ENCODE measurements around the gene TAF6L.
"Not testable (repeated sequence)": the region's sequence is repeated elsewhere in the genome, so short reads cannot be mapped to it uniquely, and the experiment has no call there.

TAF6L gene

GRCh38 chr11:62771144-62772021, at the start of gene TAF6L:
TSS of gene TAF6L (plus strand) at chr11:62771396. CDS start at chr11:62775784, 4,388 bp downstream.
- peak; percentile 87 for DNase-seq (ENCODE audit: low spot score)
- FAIRE-seq = peak; percentile 24

- DNase-seq (ENCODE audit: low spot score) = no peak
Measured at GRCh38 chr11:62721994-62722393, 49.2 kb upstream of the TAF6L start.

GRCh38 chr11:62724171-62724570, 47.0 kb upstream of the TAF6L start:
- no peak for DNase-seq (ENCODE audit: low spot score)
- FAIRE-seq = no peak

More at GRCh38 chr11:62721994-62722393, 49.2 kb upstream of the TAF6L start:
- no peak for FAIRE-seq

DNA sequence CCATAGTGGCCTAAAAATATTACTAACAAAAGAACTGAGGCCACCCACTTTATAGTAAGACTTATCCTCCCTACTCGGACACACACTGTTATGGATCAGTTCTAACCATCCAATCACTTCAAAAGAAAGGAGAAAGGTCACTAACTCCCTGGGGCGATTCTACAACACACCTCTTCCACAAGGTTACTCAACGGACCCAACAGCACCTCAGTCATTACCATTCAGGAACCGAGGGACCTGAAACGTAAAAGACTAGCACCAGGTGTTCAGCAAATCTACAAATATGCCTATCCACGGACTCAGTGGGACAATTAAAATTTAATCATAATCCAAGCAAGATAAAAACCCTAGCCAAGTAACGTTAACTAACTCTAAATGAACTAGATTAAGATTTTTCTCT, 45.5 kb upstream of the TAF6L start:
- no peak for FAIRE-seq
- DNase-seq (ENCODE audit: low spot score) = peak; percentile 9

- DNase-seq (ENCODE audit: low spot score) (no peak), FAIRE-seq (no peak)
Measured at GRCh38 chr11:62726156-62726914, 44.9 kb upstream of the TAF6L start.

DNA sequence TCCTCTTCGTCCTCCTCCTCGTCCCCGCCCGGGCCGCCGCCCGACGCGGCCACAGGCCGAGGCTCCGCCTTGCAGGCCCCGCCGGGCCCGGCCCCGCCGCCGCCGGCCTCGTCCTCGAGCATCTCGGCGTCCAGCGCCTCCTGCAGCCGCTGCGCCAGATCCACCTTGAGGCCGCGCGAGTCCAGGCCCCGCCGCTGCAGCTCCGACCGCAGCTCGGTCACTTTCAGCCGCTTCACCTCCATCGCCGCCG, 44.4 kb upstream of the TAF6L start:
- FAIRE-seq (no peak), DNase-seq (ENCODE audit: low spot score) (no peak)

DNA sequence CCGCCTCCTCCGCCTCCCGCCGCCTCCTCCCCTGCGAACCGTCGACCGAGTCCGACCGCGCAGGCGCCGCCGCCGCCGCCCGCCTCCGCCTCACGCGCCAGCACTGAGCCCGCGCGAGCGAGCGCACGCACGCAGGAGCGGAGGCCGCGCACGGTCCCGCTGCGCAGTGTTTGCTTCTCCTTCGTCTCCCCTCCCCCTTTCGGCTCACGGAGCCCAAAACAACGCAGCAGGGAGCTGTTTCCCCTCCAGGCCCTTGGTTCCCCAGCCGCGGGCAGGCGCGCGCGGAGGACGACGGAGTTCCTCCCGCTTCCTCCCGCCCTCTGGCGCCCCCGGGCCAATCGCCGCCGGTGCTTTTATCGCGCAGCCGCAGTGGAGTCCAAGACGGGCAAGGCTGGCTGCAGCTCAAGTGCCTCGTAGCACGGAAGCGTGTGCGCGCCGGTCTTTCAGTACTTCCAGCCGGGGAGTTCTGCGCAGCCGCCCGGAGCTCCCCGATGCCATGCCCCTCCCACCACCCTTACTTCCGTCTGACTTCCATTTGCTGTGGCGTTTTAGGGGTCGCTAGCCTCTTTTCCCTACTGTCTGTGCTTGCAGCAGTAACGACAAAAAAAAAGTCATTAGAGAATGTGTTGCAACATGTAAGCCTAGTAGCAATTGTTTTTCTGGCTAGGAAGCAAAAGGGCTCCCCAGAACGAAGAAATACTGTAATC, 43.9 kb upstream of the TAF6L start, which contains the start of gene HNRNPUL2:
HNRNPUL2 (minus strand) TSS at position 293 of the 707 bp plus-strand sequence. CDS start 301 bp downstream, outside the sequence.
- FAIRE-seq = peak; percentile 67
- peak; percentile 98 for DNase-seq (ENCODE audit: low spot score)

GRCh38 chr11:62727872-62728170, 43.4 kb upstream of the TAF6L start:
- DNase-seq (ENCODE audit: low spot score) (peak; percentile 90), FAIRE-seq (peak; percentile 86)

DNA sequence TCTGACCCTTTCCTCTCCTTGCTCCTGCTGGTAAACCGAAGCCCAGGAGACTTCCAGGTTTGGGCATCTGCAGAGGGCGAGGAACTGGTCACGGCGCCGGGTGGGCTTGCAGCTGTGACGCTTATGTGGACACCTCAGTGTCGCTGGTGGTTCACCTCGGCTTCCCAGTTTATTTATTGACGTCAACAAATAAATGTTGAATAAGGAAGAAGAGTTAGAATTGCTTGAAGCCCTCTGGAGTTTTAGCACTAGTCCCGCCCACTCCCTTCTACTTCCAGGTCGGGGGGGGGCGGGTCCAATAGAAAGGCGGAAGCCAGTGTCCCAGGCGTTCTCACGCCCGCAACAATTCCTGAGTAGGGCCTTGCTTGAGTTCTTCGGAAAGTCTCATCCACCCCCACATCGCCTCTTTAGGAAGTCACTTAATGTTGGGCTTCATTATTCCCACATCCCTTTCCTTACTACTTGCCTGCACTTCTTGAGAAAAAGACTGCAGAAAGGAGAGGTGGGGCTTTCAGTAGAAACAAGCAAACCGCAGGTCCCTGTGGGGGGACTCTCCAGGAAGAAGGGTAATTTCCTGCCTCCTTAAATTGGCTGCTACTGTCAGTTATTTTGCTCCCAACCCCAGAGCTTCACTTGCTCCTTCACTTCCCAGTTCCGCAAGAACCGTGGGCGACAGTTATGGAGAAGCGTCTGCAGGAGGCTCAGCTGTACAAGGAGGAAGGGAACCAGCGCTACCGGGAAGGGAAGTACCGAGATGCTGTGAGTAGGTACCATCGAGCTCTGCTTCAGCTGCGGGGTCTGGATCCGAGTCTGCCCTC, 42.8 kb upstream of the TAF6L start, which contains the start of gene TTC9C:
TTC9C (plus strand) TSS at position 316 of the 818 bp plus-strand sequence; CDS start at position 679, 363 bp downstream.
- no peak for FAIRE-seq
- DNase-seq (ENCODE audit: low spot score) = peak; percentile 63

DNA sequence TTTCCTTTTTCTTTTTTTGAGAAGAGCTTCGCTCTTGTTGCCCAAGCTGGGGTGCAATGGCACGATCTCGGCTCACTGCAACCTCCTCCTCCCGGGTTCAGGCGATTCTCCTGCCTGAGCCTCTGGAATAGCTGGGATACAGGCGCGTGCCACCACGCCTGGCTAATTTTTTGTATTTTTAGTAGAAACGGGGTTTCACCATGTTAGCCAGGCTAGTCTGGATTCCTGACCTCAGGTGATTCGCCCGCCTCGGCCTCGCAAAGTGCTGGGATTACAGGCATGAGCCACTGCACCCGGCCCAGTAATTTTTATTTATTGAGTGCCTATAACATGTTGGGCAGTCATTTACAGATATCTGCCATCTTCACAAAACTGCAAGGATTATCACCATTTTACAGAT, 41.1 kb upstream of the TAF6L start:
- not testable (repeated sequence) for DNase-seq (ENCODE audit: low spot score); FAIRE-seq

- FAIRE-seq = no peak
- no peak for DNase-seq (ENCODE audit: low spot score)
Measured at GRCh38 chr11:62732830-62733229, 38.4 kb upstream of the TAF6L start.

GRCh38 chr11:62737196-62737595, 34.0 kb upstream of the TAF6L start:
- FAIRE-seq (no peak), DNase-seq (ENCODE audit: low spot score) (no peak)

DNA sequence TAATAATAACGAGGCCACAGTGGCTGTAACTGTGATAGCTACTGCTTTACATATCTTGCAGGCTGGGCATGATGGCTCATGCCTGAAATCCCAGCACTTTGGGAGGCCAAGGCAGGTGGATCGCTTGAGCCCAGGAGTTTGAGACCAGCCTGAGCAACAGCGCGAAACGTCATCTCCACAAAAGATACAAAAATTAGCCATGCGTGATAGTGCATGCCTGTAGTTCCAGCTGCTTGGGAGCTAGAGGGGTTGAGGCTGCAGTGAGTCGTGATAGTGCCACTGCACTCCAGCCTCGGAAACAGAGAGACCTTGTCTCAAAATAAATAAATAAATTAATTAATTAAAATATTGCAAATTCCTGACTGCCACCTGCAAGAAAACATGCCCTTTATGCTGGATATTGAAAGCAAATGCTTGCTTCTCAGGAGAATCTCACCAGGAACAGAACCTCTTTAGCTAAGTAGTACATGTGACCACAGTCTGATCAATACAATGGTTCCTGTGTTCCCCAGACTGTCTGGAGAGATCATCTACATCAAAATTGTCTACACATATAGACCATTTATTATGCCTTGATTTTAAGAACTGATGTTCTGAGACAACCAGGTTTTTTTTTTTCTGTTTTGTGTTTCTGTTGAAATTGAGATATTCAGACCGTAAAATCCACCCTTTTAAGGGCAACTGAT, 23.6 kb upstream of the TAF6L start:
- DNase-seq (ENCODE audit: low spot score) (no peak), FAIRE-seq (no peak)

- DNase-seq (ENCODE audit: low spot score) = not testable (repeated sequence)
Measured at GRCh38 chr11:62749931-62750330, 21.3 kb upstream of the TAF6L start.

GRCh38 chr11:62752177-62752785, 18.9 kb upstream of the TAF6L start:
- FAIRE-seq (no peak), DNase-seq (ENCODE audit: low spot score) (no peak)

More at GRCh38 chr11:62749931-62750330, 21.3 kb upstream of the TAF6L start:
- FAIRE-seq = not testable (repeated sequence)

DNA sequence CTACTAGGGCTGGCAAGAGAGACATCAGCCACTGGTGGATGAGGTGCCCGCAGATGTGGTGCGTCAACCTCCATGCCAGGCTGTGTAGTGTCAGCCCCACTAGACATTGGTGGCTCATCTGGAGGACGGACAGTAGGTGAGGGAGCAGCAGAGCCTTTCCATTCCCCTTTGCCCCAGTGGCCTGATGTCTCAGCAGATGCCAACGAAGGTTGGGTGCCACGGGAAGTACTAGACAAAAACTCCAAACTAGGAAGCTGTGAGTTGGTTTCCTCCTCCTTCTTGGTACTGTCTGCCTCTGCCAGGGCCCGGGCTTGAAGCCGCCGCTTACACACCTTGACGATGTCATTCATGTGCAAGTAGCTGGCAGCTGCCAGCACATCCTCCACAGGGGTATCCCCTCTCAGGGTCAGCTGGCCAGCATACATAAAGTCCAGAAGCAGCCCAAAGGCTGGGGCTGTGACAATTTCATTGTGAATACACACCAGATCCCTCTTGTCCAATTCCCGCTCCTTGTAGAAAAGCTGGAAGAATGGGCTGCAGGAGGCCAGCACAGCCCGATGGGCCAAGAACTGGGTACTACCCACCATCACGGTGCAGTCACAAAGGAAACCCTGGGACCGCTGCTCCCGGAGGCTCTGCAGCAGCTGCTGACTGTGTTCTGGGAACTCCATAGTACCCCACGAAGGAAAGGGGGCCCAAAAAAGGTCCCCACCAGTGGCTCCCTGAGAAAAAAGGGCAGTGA, 18.0 kb upstream of the TAF6L start:
- DNase-seq (ENCODE audit: low spot score) (no peak), FAIRE-seq (no peak)

DNA sequence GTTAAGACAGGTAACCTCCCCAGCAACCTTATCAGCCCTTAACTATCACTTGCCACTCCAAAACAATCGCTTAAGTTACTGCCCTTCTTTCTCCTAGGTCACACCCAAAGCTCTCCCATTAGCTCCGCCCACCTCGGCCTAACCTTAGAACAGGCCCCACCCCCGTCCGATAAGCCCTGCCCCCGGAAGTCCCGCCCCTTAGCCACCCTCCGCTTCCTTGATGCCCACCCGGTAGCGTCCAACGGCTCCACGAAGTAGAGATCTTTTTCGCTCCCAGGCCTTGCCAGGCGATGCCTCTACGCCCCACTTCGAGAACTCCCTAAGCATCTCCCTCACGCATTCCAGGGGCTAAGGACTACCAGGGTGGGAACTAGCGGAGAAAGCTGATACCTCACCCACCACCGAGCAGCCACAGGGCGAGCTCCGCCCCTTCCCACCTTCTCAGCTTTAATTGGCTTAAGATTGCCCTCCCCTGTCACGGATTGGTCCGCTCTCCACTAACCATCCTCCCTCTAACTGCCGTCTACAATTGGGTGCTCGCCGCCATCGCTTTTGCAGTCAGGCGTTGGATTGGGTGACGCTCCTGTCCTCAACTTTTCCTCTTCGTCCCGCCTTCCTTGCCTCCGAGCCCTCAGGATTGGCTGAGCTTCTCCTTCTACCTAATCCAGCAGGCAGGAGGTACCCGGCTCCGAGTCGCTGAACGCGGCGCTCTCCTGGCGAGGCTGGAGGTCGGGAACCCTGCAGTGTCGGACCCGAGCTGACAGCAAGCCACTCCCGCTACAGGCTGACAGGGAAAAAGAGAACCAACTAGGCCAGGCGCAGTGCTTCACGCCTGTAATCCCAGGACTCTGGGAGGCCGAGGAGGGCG, 17.2 kb upstream of the TAF6L start, which contains the start of gene ZBTB3:
ZBTB3 (minus strand) TSS at position 425 of the 868 bp plus-strand sequence. CDS start 496 bp downstream, outside the sequence.
- DNase-seq (ENCODE audit: low spot score) (peak; percentile 99), FAIRE-seq (peak; percentile 80)

DNA sequence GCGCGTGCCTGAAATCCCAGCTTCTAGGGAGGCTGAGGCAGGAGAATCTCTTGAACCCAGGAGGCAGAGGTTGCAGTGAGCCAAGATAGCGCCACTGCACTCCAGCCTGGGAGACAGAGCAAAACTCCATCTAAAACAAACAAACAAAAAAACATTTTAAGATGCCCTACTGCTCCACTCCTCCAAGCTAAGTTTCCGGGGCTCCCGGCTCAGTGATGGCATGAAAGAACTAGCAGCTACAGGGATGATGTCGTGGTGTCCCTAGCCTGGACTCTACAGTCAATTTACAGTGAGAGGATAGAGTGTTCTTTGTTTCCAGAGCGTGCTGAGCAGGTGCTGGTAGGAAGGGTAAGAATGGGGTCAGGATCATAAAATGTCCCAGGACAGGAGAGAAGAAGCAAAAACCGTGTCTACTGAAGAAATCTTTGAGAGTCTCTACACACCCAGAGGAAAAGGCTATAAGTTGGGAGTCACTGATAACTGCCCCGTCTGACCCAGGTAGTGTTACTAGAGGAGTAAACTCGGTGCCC, 16.0 kb upstream of the TAF6L start:
- FAIRE-seq = no peak
- DNase-seq (ENCODE audit: low spot score) = no peak

Data from RCC 7860 (cell line).